GM19193 (cell line): ENCODE results near the gene RP9.

Source experiments
- POLR2A ChIP-seq: IDR thresholded peaks from 4 replicates; pipeline ENCODE4 v1.6.1; 2011; ENCODE audit not compliant: insufficient read depth, insufficient read length; ENCODE audit errors: extremely low read depth

Gene RP9

GRCh38 chr7:33079763-33080690, 29.2 kb downstream of the RP9 start:
- no peak for TF ChIP-seq POLR2A

GRCh38 chr7:33079096-33079495, 30.1 kb downstream of the RP9 start:
- no peak for TF ChIP-seq POLR2A

GRCh38 chr7:33076737-33077136, 32.5 kb downstream of the RP9 start:
- TF ChIP-seq POLR2A = no peak

GRCh38 chr7:33075818-33076518, 33.2 kb downstream of the RP9 start:
- no peak for TF ChIP-seq POLR2A

- no peak for TF ChIP-seq POLR2A
These were observed 36.0 kb downstream of the RP9 start for GRCh38 chr7:33073243-33073642.

GRCh38 chr7:33072471-33072870, 36.7 kb downstream of the RP9 start:
- TF ChIP-seq POLR2A = no peak

GRCh38 chr7:33070831-33071230, 38.4 kb downstream of the RP9 start:
- TF ChIP-seq POLR2A = no peak

GRCh38 chr7:33070277-33070676, 38.9 kb downstream of the RP9 start:
- TF ChIP-seq POLR2A = no peak

GRCh38 chr7:33067921-33068320, 41.3 kb downstream of the RP9 start:
- TF ChIP-seq POLR2A = no peak

GRCh38 chr7:33066771-33067170, 42.4 kb downstream of the RP9 start:
- TF ChIP-seq POLR2A = no peak

GRCh38 chr7:33065981-33066380, 43.2 kb downstream of the RP9 start:
- TF ChIP-seq POLR2A = no peak

- peak; percentile 49 for TF ChIP-seq POLR2A
These were observed 46.3 kb downstream of the RP9 start for GRCh38 chr7:33062782-33063443.

- no peak for TF ChIP-seq POLR2A
These were observed 47.0 kb downstream of the RP9 start, which contains the start of gene NT5C3A for GRCh38 chr7:33062023-33062781. Gene NT5C3A, minus strand, starts transcription at chr7:33062776. Its CDS starts 71 bp downstream, at chr7:33062705.

GRCh38 chr7:33061282-33061937, 47.8 kb downstream of the RP9 start:
- no peak for TF ChIP-seq POLR2A
